ENCODE data around the gene LOXL1.

- TF ChIP-seq, protein P1, sequence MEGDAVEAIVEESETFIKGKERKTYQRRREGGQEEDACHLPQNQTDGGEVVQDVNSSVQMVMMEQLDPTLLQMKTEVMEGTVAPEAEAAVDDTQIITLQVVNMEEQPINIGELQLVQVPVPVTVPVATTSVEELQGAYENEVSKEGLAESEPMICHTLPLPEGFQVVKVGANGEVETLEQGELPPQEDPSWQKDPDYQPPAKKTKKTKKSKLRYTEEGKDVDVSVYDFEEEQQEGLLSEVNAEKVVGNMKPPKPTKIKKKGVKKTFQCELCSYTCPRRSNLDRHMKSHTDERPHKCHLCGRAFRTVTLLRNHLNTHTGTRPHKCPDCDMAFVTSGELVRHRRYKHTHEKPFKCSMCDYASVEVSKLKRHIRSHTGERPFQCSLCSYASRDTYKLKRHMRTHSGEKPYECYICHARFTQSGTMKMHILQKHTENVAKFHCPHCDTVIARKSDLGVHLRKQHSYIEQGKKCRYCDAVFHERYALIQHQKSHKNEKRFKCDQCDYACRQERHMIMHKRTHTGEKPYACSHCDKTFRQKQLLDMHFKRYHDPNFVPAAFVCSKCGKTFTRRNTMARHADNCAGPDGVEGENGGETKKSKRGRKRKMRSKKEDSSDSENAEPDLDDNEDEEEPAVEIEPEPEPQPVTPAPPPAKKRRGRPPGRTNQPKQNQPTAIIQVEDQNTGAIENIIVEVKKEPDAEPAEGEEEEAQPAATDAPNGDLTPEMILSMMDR (IDR thresholded peaks at IDR 0.05) = no peak
- no peak for TF ChIP-seq POLR2A (IDR thresholded peaks at IDR 0.05)
Measured at GRCh38 chr15:73932381-73933191, 6.3 kb downstream of the LOXL1 start.

Measured in heart left ventricle (tissue), 13 donors.